Motor neuron (in vitro differentiated cells): ENCODE data around the gene DAPK2. TPM values are rescaled to one million over a fixed set of nuclear protein-coding genes. Genes with fewer than 3 reads are reported as not detected.
A peak's percentile ranks its signal among the peaks of the same experiment; 100 is the strongest.

Source experiments
- ATAC-seq, 8 experiments: fragments of 200-7000 bp; cut with Tn5 transposase; replicated peaks in 6 of 8; 2 replicates each; pipeline ENCODE4 v1.8.0; 2021; ENCODE audit warnings: mild to moderate bottlenecking in 8 of 8, moderate library complexity in 8 of 8
- H3K27ac ChIP-seq, 2 donors: fragments of 250-450 bp; sonication (Bioruptor Pico); 2 replicates each; pipeline ENCODE4 v1.9.0; 2021; ENCODE audit warnings: antibody characterized with exemption in 2 of 2, mild to moderate bottlenecking in 2 of 2, moderate library complexity in 1 of 2
- H3K4me1 ChIP-seq, 2 donors: fragments of 250-450 bp; sonication (Bioruptor Pico); replicated peaks in 1 of 2; 2 replicates each; pipeline ENCODE4 v1.6.1; 2021; ENCODE audit warnings: antibody characterized with exemption in 2 of 2, mild to moderate bottlenecking in 2 of 2, moderate library complexity in 1 of 2
- H3K4me3 ChIP-seq, 5 donors: fragments of 250-450 bp; sonication (Bioruptor Pico); 2 replicates each; pipeline ENCODE4 v1.9.0; 2021; ENCODE audit warnings: antibody characterized with exemption in 5 of 5, mild to moderate bottlenecking in 5 of 5, moderate library complexity in 4 of 5
- whole genome bisulfite sequencing, 10 experiments: fragments of 450-650 bp; shearing (Covaris generic); methylation state at CpG; one replicate each; pipeline ENCODE4 v1.0.0; 2022; 5-methylcytosine and 5-hydroxymethylcytosine counted together
- in situ Hi-C, 9 experiments: fragments of 400-800 bp; cut with MboI; loops; one replicate each; pipeline ENCODE4 v1.15.0; 2021; ENCODE audit warnings: low sequenced_read_pairs in 9 of 9, low pct_unique_long_range_greater_than_20kb in 2 of 9; ENCODE audit not compliant: unreplicated experiment in 9 of 9
- total RNA-seq, 8 experiments: library from RNA; unstranded; fragments of 300-600 nt; gene quantifications; 2 replicates each; pipeline versions ENCODE4 v1.2.3 to v1.2.4, GENCODE V29; 2022

The DAPK2 gene
- total RNA-seq, 8 experiments from 2014 or later: 0.22 to 20.8 (median 1.5) TPM

- 60 to 90% (median 81%) methylated on average over 1 to 5 of the region's 5 CpGs; no CpG with 5 or more reads in 4 of the 10 experiments for WGBS, 10 experiments
- no peak overlapping the region for H3K4me3 ChIP-seq
- in situ Hi-C loops: no loop called here
- H3K4me1 ChIP-seq: no peaks in the 10 kb centered on the region
- ATAC-seq: no peak
- H3K27ac ChIP-seq: no peak overlapping the region
Observed at GRCh38 chr15:64014995-64015394, 31.3 kb downstream of the DAPK2 start.

- in situ Hi-C loops: no loop called here
- Histone ChIP-seq H3K27ac (no peak overlapping the region), H3K4me1 (no peaks in the 10 kb centered on the region), H3K4me3 (no peak overlapping the region)
- ATAC-seq: peak in 5 of 8 experiments; percentile 24 to 75 (median 34)
- WGBS, 10 experiments: 14 to 100% (median 80%) methylated on average over 1 to 3 of the region's 3 CpGs
Observed at GRCh38 chr15:64013179-64014062, 32.9 kb downstream of the DAPK2 start.

DNA sequence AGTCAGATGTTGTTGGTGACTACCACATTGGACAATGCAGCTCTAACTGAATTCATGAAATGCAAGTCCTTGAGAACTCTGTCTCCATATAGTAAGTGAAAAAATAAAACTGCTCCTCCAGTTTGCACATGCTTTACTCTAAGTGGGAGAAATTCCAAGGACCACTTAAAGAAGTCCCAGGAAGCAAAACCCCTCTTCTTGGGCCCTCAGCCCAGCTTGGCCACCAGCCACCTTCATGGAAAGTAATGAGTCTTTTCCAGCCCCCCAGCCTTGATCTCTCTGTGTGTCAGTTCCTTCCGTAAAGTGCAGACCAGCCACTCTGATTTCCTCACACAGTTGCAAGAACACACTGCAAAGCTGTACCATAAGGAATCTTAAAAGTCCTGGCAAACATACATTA is 34.5 kb downstream of the DAPK2 start:
- WGBS, 10 experiments: 40 to 100% (median 100%) methylated on average over 1 of the region's 1 CpG; no CpG with 5 or more reads in 7 of the 10 experiments
- ATAC-seq: peak in 1 of 8 experiments; percentile 15
- Histone ChIP-seq H3K4me3 (no peak overlapping the region), H3K4me1 (no peaks in the 10 kb centered on the region), H3K27ac (no peak overlapping the region)
- in situ Hi-C loops: no loop called here

DNA sequence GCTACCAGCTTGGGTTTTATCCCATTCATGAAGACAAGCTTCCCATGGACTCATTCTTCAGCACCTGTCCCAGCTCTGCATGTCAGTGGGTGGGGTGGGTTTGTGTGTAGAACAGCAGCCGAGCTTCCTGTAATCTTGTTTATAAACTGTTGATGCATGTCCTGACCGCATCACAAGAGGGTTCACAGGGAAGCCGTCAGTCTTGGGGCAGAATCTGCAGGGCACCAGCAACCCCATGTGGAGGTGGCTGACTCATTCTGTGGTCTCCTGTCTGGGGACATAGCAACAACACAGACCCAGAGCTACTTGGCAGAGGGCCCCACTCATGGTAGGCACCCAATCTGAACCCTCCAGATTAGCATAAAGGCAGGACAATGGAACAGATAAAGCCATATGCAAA is 35.6 kb downstream of the DAPK2 start:
- Histone ChIP-seq H3K27ac (no peak overlapping the region), H3K4me3 (no peak overlapping the region), H3K4me1 (no peaks in the 10 kb centered on the region)
- ATAC-seq: peak in 4 of 8 experiments; percentile 19 to 67 (median 60)
- in situ Hi-C loops: no loop called here
- WGBS, 10 experiments: 0 to 80% (median 50%) methylated on average over 1 to 3 of the region's 3 CpGs; no CpG with 5 or more reads in 2 of the 10 experiments

DNA sequence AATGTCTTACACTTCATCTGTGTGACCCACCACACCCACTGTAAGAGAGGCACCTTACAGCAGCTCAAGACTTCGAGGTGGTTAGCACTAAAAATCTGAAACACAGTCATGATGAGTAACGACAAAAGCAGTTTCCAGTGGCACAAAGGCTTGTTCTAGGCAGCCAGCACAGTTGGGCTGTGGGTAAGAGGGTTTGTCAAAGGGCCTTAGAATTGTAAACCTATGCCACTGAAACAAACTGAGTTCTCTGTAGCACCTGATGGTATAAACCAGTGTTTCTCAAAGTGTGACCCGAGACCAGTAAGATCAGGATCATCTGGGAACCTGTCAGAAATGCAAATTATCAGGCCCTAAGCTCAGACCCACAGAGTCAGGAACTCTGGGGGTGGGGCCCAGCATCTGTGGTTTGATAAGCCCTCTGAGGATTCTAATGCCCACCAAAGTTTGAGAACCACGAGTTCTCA is 36.5 kb downstream of the DAPK2 start:
- H3K27ac ChIP-seq: no peak overlapping the region
- in situ Hi-C loops: no loop called here
- ATAC-seq: peak in 2 of 8 experiments; percentile 5 to 8

DNA sequence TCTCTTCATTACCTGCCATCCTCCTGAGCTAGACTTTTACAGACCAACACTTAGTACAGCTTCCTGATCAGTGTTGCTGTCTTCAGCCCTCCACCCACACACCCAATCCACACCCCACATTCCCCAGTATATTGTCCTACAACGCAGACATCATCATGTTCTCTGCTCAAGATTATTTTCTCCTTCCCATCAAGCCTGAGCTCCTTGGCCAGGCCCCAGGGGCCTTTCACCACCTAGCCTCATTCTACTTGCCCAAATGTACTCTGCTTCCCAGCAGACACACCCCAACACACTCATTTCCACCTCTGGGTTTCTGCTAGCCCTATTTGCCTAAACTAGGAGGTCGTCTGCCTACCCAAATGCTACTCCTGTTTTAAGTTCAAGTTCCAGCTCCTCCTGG is 37.0 kb downstream of the DAPK2 start:
- ATAC-seq: peak in 3 of 8 experiments; percentile 15 to 55 (median 25)
- no peaks in the 10 kb centered on the region for H3K4me1 ChIP-seq
- in situ Hi-C loops: no loop called here
- 0 to 67% (median 17%) methylated on average over 1 to 2 of the region's 2 CpGs; no CpG with 5 or more reads in 3 of the 10 experiments for WGBS, 10 experiments
- no peak overlapping the region for H3K4me3 ChIP-seq
- no peak overlapping the region for H3K27ac ChIP-seq

More for the DNA sequence above, 36.5 kb downstream of the DAPK2 start:
- 30 to 100% (median 67%) methylated on average over 1 to 4 of the region's 4 CpGs; no CpG with 5 or more reads in 1 of the 10 experiments for WGBS, 10 experiments
- Histone ChIP-seq H3K4me1 (no peaks in the 10 kb centered on the region), H3K4me3 (no peak overlapping the region)

GRCh38 chr15:64008177-64008576 is 38.1 kb downstream of the DAPK2 start:
- in situ Hi-C loops: no loop called here
- Histone ChIP-seq H3K4me3 (no peak overlapping the region), H3K27ac (no peak overlapping the region), H3K4me1 (no peaks in the 10 kb centered on the region)
- ATAC-seq: no peak

GRCh38 chr15:64006642-64007041 is 39.6 kb downstream of the DAPK2 start:
- H3K4me3 ChIP-seq: no peak overlapping the region
- in situ Hi-C loops: no loop called here
- ATAC-seq: no peak
- 60 to 100% (median 84%) methylated on average over 1 to 3 of the region's 3 CpGs; no CpG with 5 or more reads in 6 of the 10 experiments for WGBS, 10 experiments
- H3K4me1 ChIP-seq: no peaks in the 10 kb centered on the region
- H3K27ac ChIP-seq: no peak overlapping the region

GRCh38 chr15:64004587-64004986 is 41.7 kb downstream of the DAPK2 start:
- Histone ChIP-seq H3K4me3 (no peak overlapping the region), H3K27ac (no peak overlapping the region), H3K4me1 (no peaks in the 10 kb centered on the region)
- ATAC-seq: peak in 2 of 8 experiments; percentile 20 to 59
- in situ Hi-C loops: no loop called here
- whole genome bisulfite sequencing, 10 experiments: 40 to 86% (median 70%) methylated on average over 1 to 4 of the region's 5 CpGs; no CpG with 5 or more reads in 5 of the 10 experiments

- no peak overlapping the region for H3K4me3 ChIP-seq
- in situ Hi-C loops: no loop called here
- WGBS, 10 experiments: 67 to 100% (median 93%) methylated on average over 1 to 2 of the region's 2 CpGs; no CpG with 5 or more reads in 3 of the 10 experiments
- no peaks in the 10 kb centered on the region for H3K4me1 ChIP-seq
- ATAC-seq: no peak
- no peak overlapping the region for H3K27ac ChIP-seq
Observed at GRCh38 chr15:64004056-64004455, 42.2 kb downstream of the DAPK2 start.

- Histone ChIP-seq H3K4me1 (no peaks in the 10 kb centered on the region), H3K4me3 (no peak overlapping the region), H3K27ac (no peak overlapping the region)
- WGBS, 10 experiments: 83 to 100% (median 100%) methylated on average over 1 to 4 of the region's 4 CpGs; no CpG with 5 or more reads in 4 of the 10 experiments
- ATAC-seq: no peak
- in situ Hi-C loops: no loop called here
Observed at GRCh38 chr15:64003182-64003581, 43.1 kb downstream of the DAPK2 start.

GRCh38 chr15:64001148-64001547 is 45.1 kb downstream of the DAPK2 start:
- Histone ChIP-seq H3K4me1 (no peaks in the 10 kb centered on the region), H3K27ac (no peak overlapping the region), H3K4me3 (no peak overlapping the region)
- whole genome bisulfite sequencing, 10 experiments: 40 to 100% (median 92%) methylated on average over 1 to 4 of the region's 5 CpGs; no CpG with 5 or more reads in 3 of the 10 experiments
- in situ Hi-C loops: no loop called here
- no peak for ATAC-seq

DNA sequence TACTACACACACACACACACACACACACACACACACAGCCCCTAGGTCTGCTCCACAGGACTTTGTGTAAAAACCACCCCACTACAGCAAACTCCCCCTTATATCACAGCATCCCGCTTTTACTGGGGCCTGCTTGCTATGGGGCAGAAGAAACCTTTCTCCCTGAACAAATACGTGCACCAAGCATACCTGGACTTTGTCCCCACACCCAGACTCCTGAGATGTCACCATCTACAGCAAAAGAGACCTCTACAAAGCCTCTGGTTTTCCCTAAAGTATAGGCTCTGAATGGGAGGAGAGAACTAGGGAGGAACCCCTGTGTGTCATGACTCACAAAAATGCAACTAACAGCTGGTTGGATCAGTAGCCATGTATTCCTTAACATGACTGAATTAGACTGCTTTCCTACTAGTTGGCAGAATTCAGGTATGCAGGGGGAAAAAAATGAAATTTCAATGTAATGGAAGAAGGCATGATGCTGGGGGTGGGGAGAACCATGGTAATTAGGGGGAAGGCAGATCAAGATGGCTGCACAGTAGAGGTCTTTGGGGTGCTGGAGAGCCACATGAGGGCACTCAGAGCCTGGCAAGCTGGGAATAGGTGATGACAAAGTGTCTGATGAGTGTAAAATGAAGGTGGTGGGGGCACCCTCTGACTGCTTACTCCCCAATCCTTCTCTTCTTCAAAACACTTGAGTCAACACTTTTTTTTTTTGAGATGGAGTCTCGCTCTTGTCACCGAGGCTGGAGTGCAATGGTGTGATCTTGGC is 45.9 kb downstream of the DAPK2 start:
- Histone ChIP-seq H3K27ac (no peak overlapping the region), H3K4me1 (no peaks in the 10 kb centered on the region), H3K4me3 (no peak overlapping the region)
- 70 to 100% (median 90%) methylated on average over 1 to 4 of the region's 4 CpGs; no CpG with 5 or more reads in 2 of the 10 experiments for WGBS, 10 experiments
- in situ Hi-C loops: no loop called here
- peak in 2 of 8 experiments; percentile 90 to 95 for ATAC-seq
